Adrenal gland (tissue), 12 donors: ENCODE results near the gene MAML3. TPM values are rescaled to one million over a fixed set of nuclear protein-coding genes. Genes with fewer than 3 reads are reported as not detected.

Experiments used
- DNase-seq, 7 donors: peaks; one replicate each; pipeline ENCODE4 v3.0.0-alpha.2; 2019 to 2020
- H3K27ac ChIP-seq, 5 donors: fragments of 200-600 bp; sonication (generic) in 4 of 5; 1 replicate in 3 of 5; 2 replicates in 2 of 5; pipeline versions ENCODE4 v1.5.1 to v1.8.0; 2016 to 2020; ENCODE audit warnings: mild to moderate bottlenecking in 1 of 5
- H3K27me3 ChIP-seq: fragments of 200-600 bp; 2 replicates; pipeline ENCODE4 v1.8.0; 2021
- H3K36me3 ChIP-seq, 2 donors: fragments of 200-600 bp; replicated peaks in 1 of 2; 1 replicate in 1 of 2; 2 replicates in 1 of 2; pipeline versions ENCODE4 v1.5.1 to v1.8.0; 2018 to 2022
- H3K4me1 ChIP-seq, 2 donors: fragments of 200-600 bp; replicated peaks in 1 of 2; 1 replicate in 1 of 2; 2 replicates in 1 of 2; pipeline versions ENCODE4 v1.5.1 to v1.8.0; 2018 to 2021
- H3K4me3 ChIP-seq, 4 donors: fragments of 200-600 bp; sonication (generic) in 3 of 4; one replicate each; pipeline ENCODE4 v1.5.1; 2016 to 2018
- H3K9me3 ChIP-seq, 3 donors: fragments of 200-600 bp; sonication (generic) in 1 of 3; replicated peaks in 1 of 3; 1 replicate in 2 of 3; 2 replicates in 1 of 3; pipeline versions ENCODE4 v1.5.1 to v1.8.0; 2016 to 2021
- POLR2A ChIP-seq, 2 donors: fragments of 450-650 bp; IDR thresholded peaks; one replicate each; pipeline ENCODE4 v1.6.1; 2017; ENCODE audit warnings: antibody characterized with exemption in 2 of 2, mild to moderate bottlenecking in 2 of 2, moderate library complexity in 1 of 2
- WGBS, 4 donors: extraction: QIAGEN DNeasy Blood & Tissue Kit in 2 of 4; methylation state at CpG; one replicate each; pipeline versions ENCODE4 v1.1.5 to v1.1.7; 2013 to 2017; 5-methylcytosine and 5-hydroxymethylcytosine counted together
- intact Hi-C, 2 donors: fragments of 100-400 bp; cut with DNase I; formaldehyde crosslinking; loops; one replicate each; pipeline versions ENCODE4 v1.14.1 to v1.15.0; 2022 to 2023
- polyA plus RNA-seq, 3 donors: library from polyadenylated mRNA; stranded (reverse); fragments of 200-250 nt in 2 of 3; fragments of 350-450 nt in 1 of 3; fragmentation: Illumina TruSeq in 1 of 3; extraction: RNeasy Lipid Tissue Mini Kit (QIAGEN cat#74804) in 1 of 3; gene quantifications; one replicate each; pipeline ENCODE4 v1.2.3, GENCODE V29; 2013 to 2014
- total RNA-seq, 9 donors: library from RNA; depleted of rRNA in 4 of 9; stranded (reverse); fragments of >200 nt in 4 of 9; fragments of 120-200 nt in 1 of 9; fragmentation: NEBNext Ultra II Directional in 1 of 9; extraction: Animal tissue kit (Norgen Biotek cat#: 25700) in 1 of 9; gene quantifications; one replicate each; pipeline versions ENCODE4 v1.1.0 to v1.2.4, GENCODE V29; 2013 to 2023
- TF ChIP-seq, protein P1 (sequence below), 6 experiments: fragments of 450-650 bp in 4 of 6; fragments of 200-600 bp in 2 of 6; sonication (generic) in 1 of 6; IDR thresholded peaks; 1 replicate in 5 of 6; 2 replicates in 1 of 6; pipeline versions ENCODE4 v1.5.1 to v1.8.0; 2016 to 2021; ENCODE audit warnings: antibody characterized with exemption in 6 of 6, mild to moderate bottlenecking in 2 of 6, moderate library complexity in 1 of 6
- donor health status: healthy with polysubstance abuse.
- donor health status: Bipolar disorder and iron deficiency.
- donor health status: DM: yes; HTN: yes; CAD: no.
- donor health status: DM: no; HTN: no; CAD: no.
- donor health status: DM: no; HTN: no; CAD: no.
- donor health status: DM: yes; HTN: yes; CAD: no.

The MAML3 gene
- total and polyA plus RNA-seq, 12 donors = 2.0 to 15.9 (median 8.4) TPM

DNA sequence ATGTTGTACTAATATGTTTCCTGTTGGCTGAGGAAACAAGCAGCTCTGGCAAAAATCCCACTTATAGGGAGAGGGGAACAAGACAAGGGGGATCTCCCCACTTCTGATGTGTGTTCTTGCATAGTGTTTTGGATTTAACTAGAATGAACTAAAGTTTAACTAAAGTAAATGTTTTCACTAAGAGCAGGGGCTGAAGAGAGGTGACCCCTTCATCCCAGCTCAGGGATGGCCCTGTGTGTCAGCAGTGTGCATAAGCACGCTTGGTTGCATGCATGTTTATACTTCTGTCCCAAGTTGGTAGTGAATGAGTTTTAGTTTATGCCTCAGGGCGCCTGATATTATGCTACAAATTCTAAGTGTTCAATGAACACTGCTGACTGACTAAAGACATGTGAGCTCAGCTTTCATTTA is 319.0 kb downstream of the MAML3 start:
- H3K27ac ChIP-seq = no peak overlapping the region
- H3K4me1 ChIP-seq = peaks cover 2 to 3% of the 10 kb centered on the region in 2 donors
- no peak for DNase-seq
- no peaks in the 10 kb centered on the region for H3K9me3 ChIP-seq
- TF ChIP-seq POLR2A (IDR thresholded peaks at IDR 0.05) = no peak
- TF ChIP-seq, protein P1, sequence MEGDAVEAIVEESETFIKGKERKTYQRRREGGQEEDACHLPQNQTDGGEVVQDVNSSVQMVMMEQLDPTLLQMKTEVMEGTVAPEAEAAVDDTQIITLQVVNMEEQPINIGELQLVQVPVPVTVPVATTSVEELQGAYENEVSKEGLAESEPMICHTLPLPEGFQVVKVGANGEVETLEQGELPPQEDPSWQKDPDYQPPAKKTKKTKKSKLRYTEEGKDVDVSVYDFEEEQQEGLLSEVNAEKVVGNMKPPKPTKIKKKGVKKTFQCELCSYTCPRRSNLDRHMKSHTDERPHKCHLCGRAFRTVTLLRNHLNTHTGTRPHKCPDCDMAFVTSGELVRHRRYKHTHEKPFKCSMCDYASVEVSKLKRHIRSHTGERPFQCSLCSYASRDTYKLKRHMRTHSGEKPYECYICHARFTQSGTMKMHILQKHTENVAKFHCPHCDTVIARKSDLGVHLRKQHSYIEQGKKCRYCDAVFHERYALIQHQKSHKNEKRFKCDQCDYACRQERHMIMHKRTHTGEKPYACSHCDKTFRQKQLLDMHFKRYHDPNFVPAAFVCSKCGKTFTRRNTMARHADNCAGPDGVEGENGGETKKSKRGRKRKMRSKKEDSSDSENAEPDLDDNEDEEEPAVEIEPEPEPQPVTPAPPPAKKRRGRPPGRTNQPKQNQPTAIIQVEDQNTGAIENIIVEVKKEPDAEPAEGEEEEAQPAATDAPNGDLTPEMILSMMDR (IDR thresholded peaks at IDR 0.05) = no peak
- no peak overlapping the region for H3K4me3 ChIP-seq
- 85 to 95% (median 91%) methylated on average over 2 of the region's 2 CpGs for WGBS, 4 donors
- intact Hi-C loops = no loop called here
- H3K36me3 ChIP-seq = no peaks in the 10 kb centered on the region
- H3K27me3 ChIP-seq = no peaks in the 10 kb centered on the region

DNA sequence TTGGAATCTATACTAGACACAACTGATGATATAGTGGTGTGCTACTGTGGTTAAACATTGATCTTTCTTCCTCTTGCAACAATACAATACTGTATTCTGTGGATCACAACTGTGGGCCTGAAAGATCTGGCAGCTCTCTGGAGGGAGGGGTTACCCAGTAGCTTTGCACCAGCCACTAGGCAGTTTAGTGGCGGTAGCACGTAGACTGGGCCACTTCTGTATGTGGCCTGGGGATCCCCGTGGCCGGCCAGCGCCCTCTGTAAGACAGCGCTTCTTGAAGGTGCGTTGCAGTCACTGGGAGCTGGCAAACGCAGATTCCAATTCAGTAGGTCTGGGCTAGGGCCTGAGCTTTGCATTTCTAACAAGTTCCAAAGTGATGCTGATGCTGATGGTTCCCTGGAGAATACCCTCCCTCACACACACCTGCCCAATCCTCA is 319.7 kb downstream of the MAML3 start:
- no peak for TF ChIP-seq POLR2A (IDR thresholded peaks at IDR 0.05)
- TF ChIP-seq, protein P1 (IDR thresholded peaks at IDR 0.05) = no peak
- no peak overlapping the region for H3K4me3 ChIP-seq
- no peak for DNase-seq
- intact Hi-C loops = no loop called here
- no peaks in the 10 kb centered on the region for H3K27me3 ChIP-seq
- 96 to 100% (median 97%) methylated on average over 4 to 8 of the region's 8 CpGs for WGBS, 4 donors
- no peaks in the 10 kb centered on the region for H3K36me3 ChIP-seq
- no peaks in the 10 kb centered on the region for H3K9me3 ChIP-seq
- no peak overlapping the region for H3K27ac ChIP-seq
- peaks cover 5 to 10% of the 10 kb centered on the region in 2 donors for H3K4me1 ChIP-seq

DNA sequence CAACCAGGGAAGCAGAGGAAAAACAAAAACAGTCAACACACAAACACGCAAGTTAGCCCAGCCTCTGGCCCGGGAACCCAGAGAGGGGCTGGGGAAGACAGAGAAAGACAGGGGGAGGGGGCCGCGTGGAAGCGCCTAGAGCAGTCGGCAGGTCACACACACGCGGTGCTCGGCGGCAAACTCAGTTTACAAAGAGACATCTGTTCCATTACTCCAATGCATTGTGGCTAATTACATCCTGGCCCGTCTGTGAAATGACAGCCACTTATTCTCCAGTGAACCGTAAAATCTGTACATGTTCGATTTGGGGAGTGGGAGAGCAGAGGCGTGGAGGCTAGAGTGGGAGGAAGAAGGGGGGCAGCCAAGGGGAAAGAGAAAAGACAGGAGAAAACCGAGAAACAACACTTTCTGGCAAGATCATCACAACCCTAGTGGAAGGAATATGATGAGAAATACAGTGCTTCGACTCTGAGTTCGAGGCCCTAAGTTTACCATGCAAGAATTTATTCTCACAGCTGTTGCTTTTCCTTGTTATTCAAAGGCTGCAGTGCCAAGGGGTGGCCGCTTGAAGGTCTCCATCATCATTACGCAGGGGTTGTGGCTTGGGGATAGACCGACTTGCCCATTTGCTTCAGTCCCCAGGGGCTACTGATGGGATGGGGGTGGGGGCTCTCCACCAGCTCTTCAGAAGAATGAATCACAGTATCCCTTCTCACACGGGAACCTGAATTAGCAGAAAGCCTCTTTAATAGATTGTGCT is 320.7 kb downstream of the MAML3 start:
- H3K27ac ChIP-seq = no peak overlapping the region
- no peaks in the 10 kb centered on the region for H3K27me3 ChIP-seq
- H3K36me3 ChIP-seq = no peaks in the 10 kb centered on the region
- 86 to 94% (median 90%) methylated on average over 20 to 21 of the region's 21 CpGs for WGBS, 4 donors
- intact Hi-C loops = no loop called here
- no peak for DNase-seq
- peaks cover 5 to 10% of the 10 kb centered on the region in 2 donors for H3K4me1 ChIP-seq
- TF ChIP-seq POLR2A (IDR thresholded peaks at IDR 0.05) = no peak
- TF ChIP-seq, protein P1 (IDR thresholded peaks at IDR 0.05) = no peak
- no peak overlapping the region for H3K4me3 ChIP-seq
- H3K9me3 ChIP-seq = no peaks in the 10 kb centered on the region

DNA sequence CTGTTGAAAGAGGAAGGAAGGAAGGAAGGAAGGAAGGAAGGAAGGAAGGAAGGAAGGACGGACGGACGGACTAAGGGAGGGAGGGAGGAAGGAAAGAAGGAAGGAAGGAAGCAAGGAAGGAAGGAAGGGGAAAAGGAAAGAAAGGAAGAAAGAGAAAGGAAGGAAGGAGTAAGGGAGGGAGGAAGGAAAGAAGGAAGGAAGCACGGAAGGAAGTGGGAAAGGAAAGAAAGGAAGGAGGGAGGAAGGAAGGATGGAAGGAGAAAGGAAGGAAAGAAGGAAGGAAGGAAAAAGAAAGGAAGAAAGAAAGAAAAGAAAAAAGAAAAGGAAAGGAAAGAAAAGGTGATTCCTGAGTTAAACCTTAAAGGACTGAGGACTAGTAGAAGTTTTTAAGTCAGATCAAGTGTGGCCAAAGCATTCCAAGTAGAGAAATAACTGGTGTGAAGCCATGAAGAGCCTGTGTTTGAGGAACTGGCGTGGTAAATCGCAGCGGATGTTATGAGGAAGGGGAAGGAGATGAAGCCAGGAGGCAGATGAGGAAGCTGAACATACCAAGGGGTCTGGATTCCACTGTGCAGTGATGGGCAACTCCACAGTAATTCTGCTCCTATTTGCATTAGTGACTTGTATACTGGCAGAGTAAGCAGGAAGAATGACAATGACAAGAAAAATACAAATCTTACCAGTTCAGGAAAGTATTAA is 324.9 kb downstream of the MAML3 start:
- Histone ChIP-seq H3K4me3 (no peak overlapping the region), H3K9me3 (no peaks in the 10 kb centered on the region), H3K4me1 (peaks cover 5 to 10% of the 10 kb centered on the region in 2 donors), H3K27me3 (no peaks in the 10 kb centered on the region), H3K27ac (peak overlapping the region in 2 of 5 donors; percentile 15 to 39), H3K36me3 (no peaks in the 10 kb centered on the region)
- TF ChIP-seq POLR2A (IDR thresholded peaks at IDR 0.05) = no peak
- TF ChIP-seq, protein P1 (IDR thresholded peaks at IDR 0.05) = no peak
- DNase-seq = no peak
- WGBS, 4 donors = 68 to 84% (median 74%) methylated on average over 7 of the region's 7 CpGs
- intact Hi-C loops = no loop called here
